Vagina (tissue), 2 donors: ENCODE results near the gene COL4A5. TPM values are rescaled to one million over a fixed set of nuclear protein-coding genes. Genes with fewer than 3 reads are reported as not detected.

Experiments
- DNase-seq, 2 donors: peaks; one replicate each; pipeline ENCODE4 v3.0.0-alpha.2; 2017; ENCODE audit errors: extremely low spot score in 2 of 2
- H3K27ac ChIP-seq: fragments of 200-600 bp; sonication (generic); one replicate; pipeline ENCODE4 v1.5.1; 2019
- H3K27me3 ChIP-seq: fragments of 200-600 bp; sonication (generic); one replicate; pipeline ENCODE4 v1.5.1; 2019
- H3K36me3 ChIP-seq, 2 donors: fragments of 200-600 bp; sonication (generic); one replicate each; pipeline ENCODE4 v1.5.1; 2017 to 2019
- H3K4me1 ChIP-seq: fragments of 200-600 bp; sonication (generic); one replicate; pipeline ENCODE4 v1.5.1; 2019
- H3K4me3 ChIP-seq, 2 donors: fragments of 200-600 bp; sonication (generic); 1 replicate in 1 of 2; 2 replicates in 1 of 2; pipeline ENCODE4 v1.5.1; 2016 to 2019
- H3K9me3 ChIP-seq: fragments of 200-600 bp; sonication (generic); one replicate; pipeline ENCODE4 v1.5.1; 2019
- POLR2A ChIP-seq, 2 donors: fragments of 450-650 bp; IDR thresholded peaks; one replicate each; pipeline ENCODE4 v1.6.1; 2017; ENCODE audit warnings: antibody characterized with exemption in 2 of 2, mild to moderate bottlenecking in 2 of 2, moderate library complexity in 2 of 2
- POLR2AphosphoS5 ChIP-seq, 2 donors: sonication (generic); formaldehyde crosslinking; IDR thresholded peaks; one replicate each; pipeline ENCODE4 v1.9.0; 2017; ENCODE audit warnings: antibody characterized with exemption in 2 of 2, mild to moderate bottlenecking in 2 of 2, low read depth in 1 of 2; ENCODE audit not compliant: insufficient read depth in 1 of 2
- intact Hi-C: fragments of 100-400 bp; cut with DNase I; formaldehyde crosslinking; loops from one replicate; pipeline ENCODE4 v1.15.1; 2023
- total RNA-seq: library from RNA; depleted of rRNA; stranded (reverse); fragments of >200 nt; gene quantifications from one replicate; pipeline ENCODE4 v1.2.3, GENCODE V29; 2016
- TF ChIP-seq, protein P1 (sequence below), 3 experiments: fragments of 450-650 bp in 2 of 3; fragments of 200-600 bp in 1 of 3; sonication (generic) in 1 of 3; IDR thresholded peaks; one replicate each; pipeline ENCODE4 v1.5.1; 2017 to 2019; ENCODE audit warnings: antibody characterized with exemption in 3 of 3, mild to moderate bottlenecking in 2 of 3, moderate library complexity in 2 of 3

The COL4A5 gene
- total RNA-seq, 1 donor from 2014 or later: 36.3 TPM

DNA sequence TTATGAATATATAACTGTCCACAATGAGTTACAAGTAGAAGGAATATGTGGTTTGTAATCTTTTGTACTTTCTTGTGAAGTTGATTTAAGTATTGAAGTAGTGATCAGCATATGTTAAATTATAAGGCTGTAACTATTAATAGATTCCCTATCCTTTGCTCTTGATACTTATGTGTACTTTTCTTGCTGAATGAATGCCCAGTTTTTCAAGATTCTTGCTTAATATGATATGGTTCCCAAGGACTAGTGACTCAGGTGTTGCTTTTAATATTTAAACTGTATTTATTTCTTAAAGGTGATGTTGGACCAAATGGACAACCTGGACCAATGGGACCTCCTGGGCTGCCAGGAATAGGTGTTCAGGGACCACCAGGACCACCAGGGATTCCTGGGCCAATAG lies 175.0 kb downstream of the COL4A5 start:
- TF ChIP-seq, protein P1, sequence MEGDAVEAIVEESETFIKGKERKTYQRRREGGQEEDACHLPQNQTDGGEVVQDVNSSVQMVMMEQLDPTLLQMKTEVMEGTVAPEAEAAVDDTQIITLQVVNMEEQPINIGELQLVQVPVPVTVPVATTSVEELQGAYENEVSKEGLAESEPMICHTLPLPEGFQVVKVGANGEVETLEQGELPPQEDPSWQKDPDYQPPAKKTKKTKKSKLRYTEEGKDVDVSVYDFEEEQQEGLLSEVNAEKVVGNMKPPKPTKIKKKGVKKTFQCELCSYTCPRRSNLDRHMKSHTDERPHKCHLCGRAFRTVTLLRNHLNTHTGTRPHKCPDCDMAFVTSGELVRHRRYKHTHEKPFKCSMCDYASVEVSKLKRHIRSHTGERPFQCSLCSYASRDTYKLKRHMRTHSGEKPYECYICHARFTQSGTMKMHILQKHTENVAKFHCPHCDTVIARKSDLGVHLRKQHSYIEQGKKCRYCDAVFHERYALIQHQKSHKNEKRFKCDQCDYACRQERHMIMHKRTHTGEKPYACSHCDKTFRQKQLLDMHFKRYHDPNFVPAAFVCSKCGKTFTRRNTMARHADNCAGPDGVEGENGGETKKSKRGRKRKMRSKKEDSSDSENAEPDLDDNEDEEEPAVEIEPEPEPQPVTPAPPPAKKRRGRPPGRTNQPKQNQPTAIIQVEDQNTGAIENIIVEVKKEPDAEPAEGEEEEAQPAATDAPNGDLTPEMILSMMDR (IDR thresholded peaks at IDR 0.05): no peak
- TF ChIP-seq POLR2A (IDR thresholded peaks at IDR 0.05) (no peak), POLR2AphosphoS5 (IDR thresholded peaks at IDR 0.05; ENCODE audit: insufficient read depth in 1 of 2, low read depth in 1 of 2) (no peak)
- no peak for DNase-seq
- Histone ChIP-seq H3K36me3 (no peaks in the 10 kb centered on the region), H3K4me3 (no peak overlapping the region), H3K27ac (no peak overlapping the region), H3K9me3 (no peaks in the 10 kb centered on the region), H3K27me3 (no peaks in the 10 kb centered on the region), H3K4me1 (no peaks in the 10 kb centered on the region)
- intact Hi-C loops: no loop called here

DNA sequence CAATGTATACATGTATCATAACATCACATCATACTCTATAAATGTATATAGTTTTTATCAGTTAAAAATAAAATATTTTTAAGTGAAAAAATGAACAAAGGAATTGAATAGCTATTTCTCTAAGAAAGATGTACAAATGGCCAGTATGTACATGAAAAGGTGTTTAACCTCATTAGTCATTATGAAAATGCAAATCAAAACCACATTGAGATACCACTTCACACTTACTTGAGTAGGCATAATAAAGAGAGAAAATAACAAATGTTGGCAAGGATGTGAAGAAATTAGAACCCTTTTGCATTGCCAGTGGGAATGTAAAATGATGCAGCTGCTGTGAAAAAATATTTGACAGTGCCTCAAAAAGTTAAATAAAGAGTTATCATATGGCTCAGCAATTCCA lies 201.2 kb downstream of the COL4A5 start:
- no peak overlapping the region for H3K27ac ChIP-seq
- intact Hi-C loops: no loop called here
- no peaks in the 10 kb centered on the region for H3K27me3 ChIP-seq
- TF ChIP-seq, protein P1 (IDR thresholded peaks at IDR 0.05): no peak
- TF ChIP-seq POLR2AphosphoS5 (IDR thresholded peaks at IDR 0.05; ENCODE audit: insufficient read depth in 1 of 2, low read depth in 1 of 2): no peak
- TF ChIP-seq POLR2A (IDR thresholded peaks at IDR 0.05): no peak
- H3K36me3 ChIP-seq: no peaks in the 10 kb centered on the region
- DNase-seq: no peak
- H3K9me3 ChIP-seq: peaks cover 12% of the 10 kb centered on the region
- no peaks in the 10 kb centered on the region for H3K4me1 ChIP-seq
- H3K4me3 ChIP-seq: no peak overlapping the region

DNA sequence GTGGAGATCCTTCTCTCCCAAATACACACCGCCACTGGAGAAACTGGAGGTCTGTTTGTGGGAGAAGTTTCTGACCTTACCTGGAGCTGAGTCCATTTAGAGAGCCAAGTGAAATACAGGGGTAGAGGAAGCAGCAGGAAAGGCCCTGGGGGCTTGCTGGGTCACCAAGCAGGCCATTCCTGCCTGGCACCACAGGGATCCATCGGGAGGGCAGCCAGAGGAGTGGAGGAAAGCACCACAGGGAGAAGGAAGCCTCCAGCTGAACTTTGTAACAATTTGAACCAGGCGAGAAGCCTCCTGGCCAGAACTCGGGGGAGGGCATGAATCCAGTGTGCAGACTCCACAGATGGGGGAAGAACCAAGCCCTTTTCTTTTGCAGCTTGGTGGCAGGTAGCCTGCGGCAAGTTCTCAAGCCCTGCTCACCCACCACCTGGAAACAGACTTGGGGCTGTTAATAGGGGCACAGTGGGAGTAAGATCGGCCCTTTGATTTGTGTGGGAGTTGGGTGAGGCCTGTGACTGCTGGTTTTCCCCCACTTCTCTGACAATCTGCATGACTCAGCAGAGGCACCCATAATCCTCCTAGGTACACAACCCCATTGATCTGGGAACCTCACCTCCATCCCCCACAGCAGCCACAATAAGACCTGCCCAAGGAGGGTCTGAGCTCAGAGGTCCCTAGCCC lies 202.1 kb downstream of the COL4A5 start:
- intact Hi-C loops: no loop called here
- H3K4me3 ChIP-seq: no peak overlapping the region
- no peak for DNase-seq
- H3K27me3 ChIP-seq: no peaks in the 10 kb centered on the region
- TF ChIP-seq POLR2AphosphoS5 (IDR thresholded peaks at IDR 0.05; ENCODE audit: insufficient read depth in 1 of 2, low read depth in 1 of 2): no peak
- TF ChIP-seq, protein P1 (IDR thresholded peaks at IDR 0.05): no peak
- TF ChIP-seq POLR2A (IDR thresholded peaks at IDR 0.05): no peak
- H3K27ac ChIP-seq: no peak overlapping the region
- H3K36me3 ChIP-seq: no peaks in the 10 kb centered on the region
- H3K4me1 ChIP-seq: no peaks in the 10 kb centered on the region
- H3K9me3 ChIP-seq: peaks cover 12% of the 10 kb centered on the region

DNA sequence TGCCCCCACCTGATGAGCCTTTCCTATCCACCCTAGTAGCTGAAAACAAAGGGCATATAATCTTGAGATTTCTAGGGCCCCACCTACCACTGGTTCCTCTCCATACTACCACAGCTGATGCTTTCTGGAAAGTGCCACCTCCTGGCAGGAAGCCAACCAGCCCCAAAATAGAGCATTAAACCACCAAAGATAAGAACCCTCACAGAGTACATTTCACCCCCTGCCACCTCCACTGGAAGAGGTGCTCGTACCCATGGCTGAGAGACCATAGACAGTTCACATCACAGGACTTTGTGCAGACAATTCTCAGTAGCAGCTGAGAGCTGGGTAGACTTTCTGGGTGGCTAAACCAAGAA lies 202.6 kb downstream of the COL4A5 start:
- H3K4me1 ChIP-seq: no peaks in the 10 kb centered on the region
- no peaks in the 10 kb centered on the region for H3K36me3 ChIP-seq
- TF ChIP-seq, protein P1 (IDR thresholded peaks at IDR 0.05): no peak
- TF ChIP-seq POLR2A (IDR thresholded peaks at IDR 0.05) (no peak), POLR2AphosphoS5 (IDR thresholded peaks at IDR 0.05; ENCODE audit: insufficient read depth in 1 of 2, low read depth in 1 of 2) (no peak)
- H3K27ac ChIP-seq: no peak overlapping the region
- no peak for DNase-seq
- no peak overlapping the region for H3K4me3 ChIP-seq
- no peaks in the 10 kb centered on the region for H3K27me3 ChIP-seq
- H3K9me3 ChIP-seq: peaks cover 12% of the 10 kb centered on the region
- intact Hi-C loops: no loop called here

DNA sequence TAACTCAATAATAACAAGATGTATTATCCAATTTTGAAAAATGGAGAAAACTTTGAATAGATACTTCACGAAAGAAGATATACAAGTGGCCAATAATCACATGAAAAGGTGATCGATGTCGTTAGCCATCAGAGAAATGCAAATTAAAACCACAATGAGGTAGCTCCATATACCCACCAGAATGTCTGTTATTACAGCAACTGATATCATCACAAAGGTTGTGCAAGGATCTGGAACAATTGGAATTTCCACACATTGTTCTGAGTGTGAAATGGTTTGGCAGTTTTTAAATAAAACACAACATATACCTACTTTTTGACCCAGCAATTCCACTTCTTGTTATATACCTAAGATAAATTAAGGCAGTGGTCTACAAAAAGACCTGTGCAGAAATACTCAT lies 225.1 kb downstream of the COL4A5 start:
- TF ChIP-seq POLR2AphosphoS5 (IDR thresholded peaks at IDR 0.05; ENCODE audit: insufficient read depth in 1 of 2, low read depth in 1 of 2) (no peak), POLR2A (IDR thresholded peaks at IDR 0.05) (no peak)
- TF ChIP-seq, protein P1 (IDR thresholded peaks at IDR 0.05): no peak
- H3K27me3 ChIP-seq: no peaks in the 10 kb centered on the region
- H3K27ac ChIP-seq: no peak overlapping the region
- no peaks in the 10 kb centered on the region for H3K36me3 ChIP-seq
- intact Hi-C loops: no loop called here
- H3K4me1 ChIP-seq: no peaks in the 10 kb centered on the region
- H3K9me3 ChIP-seq: no peaks in the 10 kb centered on the region
- H3K4me3 ChIP-seq: no peak overlapping the region
- DNase-seq: no peak
